ENCODE results near the gene VTA1.
"Not testable (repeated sequence)": the region's sequence is repeated elsewhere in the genome, so short reads cannot be mapped to it uniquely, and the experiment has no call there.

VTA1 gene

GRCh38 chr6:142172758-142173157 lies 25.7 kb downstream of the VTA1 start:
- no peak for DNase-seq

- DNase-seq = no peak
Measured at GRCh38 chr6:142173980-142174379, 26.9 kb downstream of the VTA1 start.

- no peak for DNase-seq
Measured at GRCh38 chr6:142174703-142175102, 27.6 kb downstream of the VTA1 start.

- DNase-seq = no peak
Measured at GRCh38 chr6:142178129-142178528, 31.1 kb downstream of the VTA1 start.

GRCh38 chr6:142182004-142182403 lies 34.9 kb downstream of the VTA1 start:
- DNase-seq = no peak

GRCh38 chr6:142183351-142183750 lies 36.3 kb downstream of the VTA1 start:
- no peak for DNase-seq

- no peak for DNase-seq
Measured at GRCh38 chr6:142184307-142184706, 37.2 kb downstream of the VTA1 start.

GRCh38 chr6:142185641-142186040 lies 38.6 kb downstream of the VTA1 start:
- DNase-seq = no peak

- DNase-seq = no peak
Measured at GRCh38 chr6:142187209-142187608, 40.1 kb downstream of the VTA1 start.

GRCh38 chr6:142188341-142188740 lies 41.3 kb downstream of the VTA1 start:
- not testable (repeated sequence) for DNase-seq

- DNase-seq = no peak
Measured at GRCh38 chr6:142189057-142189456, 42.0 kb downstream of the VTA1 start.

- DNase-seq = no peak
Measured at GRCh38 chr6:142192343-142192742, 45.3 kb downstream of the VTA1 start.

GRCh38 chr6:142193621-142194020 lies 46.6 kb downstream of the VTA1 start:
- DNase-seq = no peak

- no peak for DNase-seq
Measured at GRCh38 chr6:142195862-142196541, 48.9 kb downstream of the VTA1 start.

- no peak for DNase-seq
Measured at GRCh38 chr6:142200846-142201628, 54.0 kb downstream of the VTA1 start.

- DNase-seq = peak; percentile 49
Measured at GRCh38 chr6:142207265-142207877, 60.3 kb downstream of the VTA1 start.

GRCh38 chr6:142210606-142211005 lies 63.5 kb downstream of the VTA1 start:
- DNase-seq = no peak

- no peak for DNase-seq
Measured at GRCh38 chr6:142213402-142213801, 66.3 kb downstream of the VTA1 start.

- DNase-seq = no peak
Measured at GRCh38 chr6:142218446-142218845, 71.4 kb downstream of the VTA1 start.

- DNase-seq = no peak
Measured at GRCh38 chr6:142222022-142222421, 75.0 kb downstream of the VTA1 start.

- DNase-seq = no peak
Measured at GRCh38 chr6:142223938-142224337, 76.9 kb downstream of the VTA1 start.

GRCh38 chr6:142225115-142225514 lies 78.1 kb downstream of the VTA1 start:
- no peak for DNase-seq

GRCh38 chr6:142225552-142225951 lies 78.5 kb downstream of the VTA1 start:
- DNase-seq = no peak

- DNase-seq = no peak
Measured at GRCh38 chr6:142226731-142227130, 79.7 kb downstream of the VTA1 start.

Measured in CD4-positive, alpha-beta T cell treated with Interleukin-12 subunit alpha and Interleukin-12 subunit beta, for 1 hour (primary cell).